SH-SY5Y (cell line): Measurements from ENCODE around the gene OXLD1.

ENCODE experiments used
- GATA2 ChIP-seq: IDR thresholded peaks from 2 replicates; pipeline ENCODE4 v1.6.1; 2011; ENCODE audit warnings: mild to moderate bottlenecking, low read depth, low read length
- GATA3 ChIP-seq: IDR thresholded peaks from 2 replicates; pipeline ENCODE4 v1.6.1; 2011; ENCODE audit warnings: low read depth, mild to moderate bottlenecking, low read length, moderate library complexity

DNA sequence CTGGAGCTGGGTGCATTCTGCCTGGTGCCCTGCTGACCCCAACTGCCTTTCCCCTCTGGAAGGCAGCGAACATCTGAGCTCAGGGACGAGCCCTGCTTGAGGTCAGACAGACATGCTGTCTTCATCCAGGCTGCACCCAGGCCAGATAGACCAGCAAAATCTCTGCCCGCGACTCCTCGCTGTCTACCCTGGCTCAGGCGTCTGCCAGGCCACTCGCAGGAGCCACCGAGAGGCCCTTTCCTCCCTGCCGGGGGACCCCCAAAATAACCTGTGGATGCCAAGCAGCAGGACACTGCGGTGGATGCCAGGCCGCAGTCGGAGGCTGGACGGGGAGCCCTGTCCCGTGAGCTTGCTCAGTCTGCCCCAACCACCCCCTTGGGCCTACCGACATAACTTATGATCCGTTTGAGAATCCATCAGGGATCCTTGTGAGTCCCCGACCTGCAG lies 42.4 kb upstream of the OXLD1 start:
- TF ChIP-seq GATA2 (no peak), GATA3 (no peak)
